ENCODE data around the gene LRRC32.

- TF ChIP-seq CTCF (conservative IDR thresholded peaks at IDR 0.05 in 1 of 2, IDR thresholded peaks at IDR 0.05 in 1 of 2; ENCODE audit: low read depth in 1 of 2, low read length in 2 of 2), result no peak
- TF ChIP-seq EZH2 (IDR thresholded peaks at IDR 0.05; ENCODE audit: low read length, missing control alignments), result no peak
Observed at GRCh38 chr11:76660533-76661305, 9.8 kb downstream of the LRRC32 start.
